Stimulated activated CD4-positive, alpha-beta T cell treated with anti-CD3 and anti-CD28 coated beads, Interleukin-4, amount 100 ng/mL, for 4 hours (primary cell): ENCODE measurements around the gene PAX6.

Source experiments
- DNase-seq, 2 experiments: peaks; one replicate each; pipeline ENCODE4 v3.0.0-alpha.2; 2020

PAX6 gene

GRCh38 chr11:31796499-31797189 is 14.5 kb downstream of the PAX6 start:
- no peak for DNase-seq

GRCh38 chr11:31795706-31796498 is 15.2 kb downstream of the PAX6 start:
- DNase-seq: no peak

GRCh38 chr11:31794548-31794947 is 16.6 kb downstream of the PAX6 start:
- DNase-seq: no peak

- DNase-seq: no peak
These were observed 17.9 kb downstream of the PAX6 start for GRCh38 chr11:31793264-31793663.

- no peak for DNase-seq
These were observed 18.7 kb downstream of the PAX6 start for GRCh38 chr11:31792456-31792855.

GRCh38 chr11:31792036-31792435 is 19.1 kb downstream of the PAX6 start:
- no peak for DNase-seq

- DNase-seq: no peak
These were observed 20.5 kb downstream of the PAX6 start for GRCh38 chr11:31790649-31791048.

- DNase-seq: no peak
These were observed 23.0 kb downstream of the PAX6 start for GRCh38 chr11:31788085-31788484.

GRCh38 chr11:31786996-31787685 is 24.0 kb downstream of the PAX6 start:
- no peak for DNase-seq

- DNase-seq: no peak
These were observed 26.5 kb downstream of the PAX6 start for GRCh38 chr11:31784611-31785010.

GRCh38 chr11:31783252-31783651 is 27.9 kb downstream of the PAX6 start:
- no peak for DNase-seq

GRCh38 chr11:31782257-31782656 is 28.9 kb downstream of the PAX6 start:
- DNase-seq: no peak

GRCh38 chr11:31780480-31780971 is 30.6 kb downstream of the PAX6 start:
- DNase-seq: no peak

- no peak for DNase-seq
These were observed 31.0 kb downstream of the PAX6 start for GRCh38 chr11:31780078-31780477.

GRCh38 chr11:31779374-31779791 is 31.7 kb downstream of the PAX6 start:
- no peak for DNase-seq

- no peak for DNase-seq
These were observed 38.7 kb downstream of the PAX6 start for GRCh38 chr11:31772412-31772811.

- DNase-seq: no peak
These were observed 41.0 kb downstream of the PAX6 start for GRCh38 chr11:31770011-31770700.

GRCh38 chr11:31768749-31769640 is 42.1 kb downstream of the PAX6 start:
- DNase-seq: no peak

- DNase-seq: no peak
These were observed 43.4 kb downstream of the PAX6 start for GRCh38 chr11:31767685-31768084.

- no peak for DNase-seq
These were observed 44.1 kb downstream of the PAX6 start for GRCh38 chr11:31767066-31767465.

GRCh38 chr11:31764766-31765165 is 46.4 kb downstream of the PAX6 start:
- no peak for DNase-seq

- no peak for DNase-seq
These were observed 46.9 kb downstream of the PAX6 start for GRCh38 chr11:31764261-31764660.
